ENCODE results near the gene C10orf62. TPM values are rescaled to one million over a fixed set of nuclear protein-coding genes. Genes with fewer than 3 reads are reported as not detected.

The C10orf62 gene
- total and polyA plus RNA-seq, 2 of the 8 experiments (the other 6 are each of a cell fraction or from before 2014, with no cell fraction given), result 0.05 TPM; not detected in 1

DNA sequence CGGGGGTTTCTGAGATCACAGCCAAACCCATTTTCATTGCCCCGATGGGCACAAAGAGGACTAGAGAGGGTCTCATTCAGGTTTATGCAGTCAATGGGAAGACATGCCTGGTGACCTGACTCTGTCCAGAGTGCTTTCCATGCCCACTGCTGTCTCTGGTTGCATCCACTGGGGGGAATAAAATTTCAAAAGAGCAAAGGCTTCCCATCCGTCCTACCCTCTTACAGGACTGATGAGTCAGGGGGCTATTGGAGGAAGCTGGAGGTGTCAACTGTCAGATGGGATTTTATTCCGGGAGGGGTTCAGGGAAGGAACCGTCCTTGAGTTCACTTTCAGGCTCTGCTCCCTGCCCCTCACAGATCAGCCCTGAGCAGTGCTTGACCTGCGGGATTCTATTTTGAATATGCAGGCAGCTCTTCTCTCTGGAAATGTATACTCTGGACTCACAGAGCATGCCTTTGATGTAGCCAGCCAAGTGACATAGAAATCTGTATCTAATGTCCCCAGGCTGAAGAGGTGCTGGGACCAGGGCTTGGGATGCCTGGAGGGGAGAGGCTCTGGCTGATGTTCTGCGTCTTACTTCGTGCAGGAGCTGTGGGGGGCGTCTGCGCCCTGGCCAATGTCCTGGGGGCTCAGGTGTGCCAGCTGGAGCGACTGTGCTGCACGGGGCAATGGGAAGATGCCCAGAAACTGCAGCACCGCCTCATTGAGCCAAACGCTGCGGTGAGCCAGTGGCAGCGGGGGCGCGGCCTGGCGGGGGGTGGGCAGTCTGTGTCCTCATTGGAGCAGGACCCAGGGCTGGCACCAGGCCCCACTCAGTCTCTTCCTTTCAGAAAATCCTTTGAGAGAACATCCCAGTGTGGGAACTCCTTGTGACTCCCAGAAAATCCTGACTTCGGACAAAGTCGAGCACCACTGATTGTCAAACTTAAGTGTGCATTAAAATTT, 12.0 kb downstream of the C10orf62 start (continued):
- no peak for TF ChIP-seq SIX5 (IDR thresholded peaks at IDR 0.05; ENCODE audit: low read depth, low read length)
- no peak for TF ChIP-seq HDAC6 (IDR thresholded peaks at IDR 0.05; ENCODE audit: low read depth, low read length)
- TF ChIP-seq TAF1 (IDR thresholded peaks at IDR 0.05; ENCODE audit: low read depth, low read length), result no peak
- TF ChIP-seq CBX8 (IDR thresholded peaks at IDR 0.05; ENCODE audit: borderline replicate concordance, low read depth, low read length), result no peak
- TF ChIP-seq FOSL1 (IDR thresholded peaks at IDR 0.05; ENCODE audit: insufficient read depth, low read depth, low read length), result no peak
- no peak for TF ChIP-seq SIN3A (conservative IDR thresholded peaks at IDR 0.05 in 1 of 2, IDR thresholded peaks at IDR 0.05 in 1 of 2; ENCODE audit: low read depth in 1 of 2, low read length in 2 of 2)
- no peak for TF ChIP-seq POLR2A (IDR thresholded peaks at IDR 0.05; ENCODE audit: control extremely low read depth in 1 of 2, low read depth in 2 of 2, low read length in 2 of 2)
